ENCODE results near the gene NXPE1. TPM values are rescaled to one million over a fixed set of nuclear protein-coding genes. Genes with fewer than 3 reads are reported as not detected.

NXPE1 gene
- total RNA-seq, 4 donors from 2014 or later: not detected

DNA sequence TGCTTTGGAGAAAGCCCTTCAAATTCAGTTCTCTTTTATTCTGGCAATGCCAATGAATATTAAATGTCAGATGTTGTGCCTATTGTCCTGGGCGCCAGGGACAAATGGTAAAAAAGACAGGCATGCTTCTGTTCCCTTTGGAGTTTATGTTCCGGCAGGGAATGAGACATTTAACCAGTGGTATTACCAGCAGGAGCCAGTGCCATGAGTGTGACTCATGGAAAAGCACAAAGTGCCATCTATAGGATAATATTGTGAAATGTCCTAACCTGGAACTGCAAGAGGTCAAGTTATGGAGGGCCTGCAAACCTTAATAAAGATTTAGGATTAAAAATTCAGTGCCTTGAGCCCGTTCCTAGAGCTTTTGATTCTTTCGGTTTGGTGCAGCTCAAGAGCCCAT is 80.9 kb downstream of the NXPE1 start:
- Histone ChIP-seq H3K27me3 (no peaks in the 10 kb centered on the region), H3K4me3 (no peak overlapping the region), H3K27ac (no peak overlapping the region), H3K36me3 (no peaks in the 10 kb centered on the region), H3K9me3 (no peaks in the 10 kb centered on the region), H3K4me1 (peaks cover 0 to 13% (median 3%) of the 10 kb centered on the region in 3 donors)
- 49 to 58% methylated on average over 4 of the region's 4 CpGs for WGBS, 2 donors
- no peak for DNase-seq
- TF ChIP-seq, protein P1, sequence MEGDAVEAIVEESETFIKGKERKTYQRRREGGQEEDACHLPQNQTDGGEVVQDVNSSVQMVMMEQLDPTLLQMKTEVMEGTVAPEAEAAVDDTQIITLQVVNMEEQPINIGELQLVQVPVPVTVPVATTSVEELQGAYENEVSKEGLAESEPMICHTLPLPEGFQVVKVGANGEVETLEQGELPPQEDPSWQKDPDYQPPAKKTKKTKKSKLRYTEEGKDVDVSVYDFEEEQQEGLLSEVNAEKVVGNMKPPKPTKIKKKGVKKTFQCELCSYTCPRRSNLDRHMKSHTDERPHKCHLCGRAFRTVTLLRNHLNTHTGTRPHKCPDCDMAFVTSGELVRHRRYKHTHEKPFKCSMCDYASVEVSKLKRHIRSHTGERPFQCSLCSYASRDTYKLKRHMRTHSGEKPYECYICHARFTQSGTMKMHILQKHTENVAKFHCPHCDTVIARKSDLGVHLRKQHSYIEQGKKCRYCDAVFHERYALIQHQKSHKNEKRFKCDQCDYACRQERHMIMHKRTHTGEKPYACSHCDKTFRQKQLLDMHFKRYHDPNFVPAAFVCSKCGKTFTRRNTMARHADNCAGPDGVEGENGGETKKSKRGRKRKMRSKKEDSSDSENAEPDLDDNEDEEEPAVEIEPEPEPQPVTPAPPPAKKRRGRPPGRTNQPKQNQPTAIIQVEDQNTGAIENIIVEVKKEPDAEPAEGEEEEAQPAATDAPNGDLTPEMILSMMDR (IDR thresholded peaks at IDR 0.05): no peak
- TF ChIP-seq POLR2A (IDR thresholded peaks at IDR 0.05): no peak
- intact Hi-C loops (cut with DNase I): no loop called here

DNA sequence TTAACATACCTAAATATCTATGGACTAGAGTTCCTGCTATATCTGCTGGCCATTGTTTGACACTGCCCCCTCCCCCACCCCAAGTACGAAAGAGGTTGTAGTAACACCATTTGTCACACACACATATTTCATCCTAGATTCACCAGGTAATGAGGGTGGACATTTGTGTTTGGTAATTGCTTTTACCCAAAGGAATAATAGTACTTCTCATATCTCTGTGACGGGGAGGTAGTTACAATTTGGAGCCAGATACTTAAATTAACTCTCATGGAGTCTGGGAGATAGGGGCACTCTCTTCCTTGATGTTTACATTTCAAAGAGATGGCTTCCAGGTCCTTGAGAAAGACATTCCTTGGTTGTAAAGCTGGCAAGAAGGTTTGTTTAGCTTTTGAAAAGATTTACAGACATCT is 81.7 kb downstream of the NXPE1 start:
- WGBS, 2 donors: 36 to 63% methylated on average over 2 of the region's 2 CpGs
- H3K9me3 ChIP-seq: no peaks in the 10 kb centered on the region
- DNase-seq: no peak
- intact Hi-C loops (cut with DNase I): no loop called here
- H3K27ac ChIP-seq: no peak overlapping the region
- no peaks in the 10 kb centered on the region for H3K27me3 ChIP-seq
- no peaks in the 10 kb centered on the region for H3K36me3 ChIP-seq
- no peak overlapping the region for H3K4me3 ChIP-seq
- H3K4me1 ChIP-seq: peaks cover 0 to 13% (median 3%) of the 10 kb centered on the region in 3 donors
- TF ChIP-seq, protein P1 (IDR thresholded peaks at IDR 0.05): no peak
- no peak for TF ChIP-seq POLR2A (IDR thresholded peaks at IDR 0.05)

DNA sequence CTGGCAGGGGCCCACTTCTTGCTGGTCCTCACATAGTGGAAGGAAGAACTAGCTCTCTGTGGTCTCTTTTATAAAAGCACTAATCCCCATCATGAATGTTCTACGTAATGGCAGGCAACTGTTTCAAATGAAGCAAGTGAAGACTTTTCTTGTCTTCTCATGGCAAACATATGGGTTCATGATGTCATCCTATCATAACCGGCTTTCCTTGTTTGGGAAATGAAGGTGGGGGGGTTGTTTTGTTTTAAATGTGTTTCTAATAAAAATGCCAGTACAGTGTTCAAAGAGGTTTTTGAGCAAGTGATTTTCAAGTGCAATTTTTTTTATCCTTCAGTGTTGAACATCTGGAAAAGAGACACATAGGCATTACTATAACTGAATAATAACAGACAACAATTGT is 87.0 kb downstream of the NXPE1 start:
- 62 to 85% methylated on average over 2 of the region's 2 CpGs for WGBS, 2 donors
- Histone ChIP-seq H3K9me3 (no peaks in the 10 kb centered on the region), H3K27me3 (no peaks in the 10 kb centered on the region), H3K4me3 (no peak overlapping the region), H3K36me3 (no peaks in the 10 kb centered on the region), H3K27ac (no peak overlapping the region), H3K4me1 (no peaks in the 10 kb centered on the region)
- TF ChIP-seq, protein P1 (IDR thresholded peaks at IDR 0.05): no peak
- no peak for TF ChIP-seq POLR2A (IDR thresholded peaks at IDR 0.05)
- no peak for DNase-seq
- intact Hi-C loops (cut with DNase I): no loop called here

Small RNAs within 50 kb of the gene (small RNA-seq; reads per million reads assigned to genes)
- 0 to 0.27 (median 0) reads per million in 4 donors for gene RF01210

Other genes starting within 250 kb of the NXPE1 start
- gene C11orf71, start 159.4 kb downstream of the NXPE1 start, total RNA-seq: 1 to 10 TPM; 3.8 to 6.1 (median 4.9) TPM
- 10 to 100 TPM; 11.8 to 22.1 (median 17.5) TPM for gene RBM7, start 159.2 kb downstream of the NXPE1 start, total RNA-seq
- 100 to 1,000 TPM in 2 of 4 donors, 10 to 100 TPM in 2; 59.3 to 124 (median 107) TPM for gene REXO2, start 120.4 kb downstream of the NXPE1 start, total RNA-seq
- gene NXPE4, start 35.9 kb upstream of the NXPE1 start, total RNA-seq: under 1 TPM in 1 of 4 donors, not detected in 3; 0.15 TPM
- gene NXPE2, start 118.6 kb upstream of the NXPE1 start, total RNA-seq: 1 to 10 TPM in 1 of 4 donors, not detected in 3; 1.1 TPM